ENCODE data around the gene GPATCH8. TPM values are rescaled to one million over a fixed set of nuclear protein-coding genes. Genes with fewer than 3 reads are reported as not detected.

GPATCH8 gene
- total RNA-seq, 4 donors from 2014 or later, result 14.5 to 53.1 (median 31.2) TPM

DNA sequence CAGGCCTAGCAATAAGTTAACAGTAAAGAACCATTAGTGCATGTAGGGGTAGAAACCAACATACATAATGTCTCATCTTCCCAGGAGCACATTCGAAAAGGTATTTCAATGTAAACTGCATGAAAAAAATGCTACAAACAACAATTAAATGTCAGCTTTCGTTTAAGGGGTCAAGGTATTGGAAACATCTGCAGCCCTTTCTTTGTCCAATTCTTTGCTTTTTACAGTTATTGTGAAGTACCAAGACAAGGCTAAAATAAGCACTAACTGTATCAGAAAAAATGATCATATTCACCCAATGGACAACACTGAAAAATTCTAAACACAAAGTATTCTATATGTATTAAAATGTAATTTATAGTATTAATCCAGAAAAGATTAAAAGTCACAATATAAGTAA, 37.9 kb downstream of the GPATCH8 start:
- Histone ChIP-seq H3K36me3 (no peaks in the 10 kb centered on the region), H3K9me3 (no peaks in the 10 kb centered on the region), H3K27ac (no peak overlapping the region), H3K4me3 (no peak overlapping the region), H3K27me3 (no peaks in the 10 kb centered on the region), H3K4me1 (peaks cover 3 to 19% (median 16%) of the 10 kb centered on the region in 4 donors)
- in situ Hi-C loops (cut with MboI; ENCODE audit: low pct_ligation_motif_present in 1 of 4, low pct_unique_long_range_greater_than_20kb in 1 of 4, low sequenced_read_pairs in 3 of 4), result no loop called here
- TF ChIP-seq POLR2A (IDR thresholded peaks at IDR 0.05) (no peak), POLR2AphosphoS5 (IDR thresholded peaks at IDR 0.05) (no peak), EP300 (IDR thresholded peaks at IDR 0.05; ENCODE audit: low read depth) (no peak)
- TF ChIP-seq, protein P1, sequence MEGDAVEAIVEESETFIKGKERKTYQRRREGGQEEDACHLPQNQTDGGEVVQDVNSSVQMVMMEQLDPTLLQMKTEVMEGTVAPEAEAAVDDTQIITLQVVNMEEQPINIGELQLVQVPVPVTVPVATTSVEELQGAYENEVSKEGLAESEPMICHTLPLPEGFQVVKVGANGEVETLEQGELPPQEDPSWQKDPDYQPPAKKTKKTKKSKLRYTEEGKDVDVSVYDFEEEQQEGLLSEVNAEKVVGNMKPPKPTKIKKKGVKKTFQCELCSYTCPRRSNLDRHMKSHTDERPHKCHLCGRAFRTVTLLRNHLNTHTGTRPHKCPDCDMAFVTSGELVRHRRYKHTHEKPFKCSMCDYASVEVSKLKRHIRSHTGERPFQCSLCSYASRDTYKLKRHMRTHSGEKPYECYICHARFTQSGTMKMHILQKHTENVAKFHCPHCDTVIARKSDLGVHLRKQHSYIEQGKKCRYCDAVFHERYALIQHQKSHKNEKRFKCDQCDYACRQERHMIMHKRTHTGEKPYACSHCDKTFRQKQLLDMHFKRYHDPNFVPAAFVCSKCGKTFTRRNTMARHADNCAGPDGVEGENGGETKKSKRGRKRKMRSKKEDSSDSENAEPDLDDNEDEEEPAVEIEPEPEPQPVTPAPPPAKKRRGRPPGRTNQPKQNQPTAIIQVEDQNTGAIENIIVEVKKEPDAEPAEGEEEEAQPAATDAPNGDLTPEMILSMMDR (IDR thresholded peaks at IDR 0.05), result no peak
- DNase-seq, result no peak
- intact Hi-C loops (cut with DNase I; ENCODE audit: low total_unique reads), result no loop called here
- 92% methylated on average over 2 of the region's 2 CpGs for WGBS, 2 donors (ENCODE audit: low coverage in 1 of 2)

DNA sequence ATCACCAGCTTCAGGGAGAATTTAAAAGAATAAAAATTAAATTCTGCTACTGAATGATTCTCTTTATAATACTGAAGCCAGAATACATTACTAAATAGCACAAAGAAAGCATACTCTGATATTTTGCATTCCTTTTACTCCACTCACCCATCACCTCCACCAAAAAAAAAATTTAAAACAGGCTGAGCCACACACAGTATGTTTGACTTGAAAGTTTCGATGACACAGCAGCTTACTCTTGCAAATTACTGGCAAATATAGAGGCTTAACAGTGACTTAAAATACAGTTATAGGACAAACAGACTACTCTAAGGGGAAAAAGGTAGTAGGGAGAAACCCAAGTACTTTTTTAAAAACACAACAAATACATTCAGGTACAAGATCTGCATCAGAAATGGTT, 39.2 kb downstream of the GPATCH8 start:
- TF ChIP-seq POLR2AphosphoS5 (IDR thresholded peaks at IDR 0.05) (no peak), EP300 (IDR thresholded peaks at IDR 0.05; ENCODE audit: low read depth) (no peak), POLR2A (IDR thresholded peaks at IDR 0.05) (no peak)
- TF ChIP-seq, protein P1 (IDR thresholded peaks at IDR 0.05), result no peak
- Histone ChIP-seq H3K36me3 (no peaks in the 10 kb centered on the region), H3K4me1 (peaks cover 3 to 19% (median 16%) of the 10 kb centered on the region in 4 donors), H3K9me3 (no peaks in the 10 kb centered on the region), H3K4me3 (no peak overlapping the region), H3K27ac (no peak overlapping the region), H3K27me3 (no peaks in the 10 kb centered on the region)
- in situ Hi-C loops (cut with MboI; ENCODE audit: low pct_ligation_motif_present in 1 of 4, low pct_unique_long_range_greater_than_20kb in 1 of 4, low sequenced_read_pairs in 3 of 4), result no loop called here
- WGBS, 2 donors (ENCODE audit: low coverage in 1 of 2), result 50 to 81% methylated on average over 1 of the region's 1 CpG
- DNase-seq, result no peak
- intact Hi-C loops (cut with DNase I; ENCODE audit: low total_unique reads), result no loop called here

DNA sequence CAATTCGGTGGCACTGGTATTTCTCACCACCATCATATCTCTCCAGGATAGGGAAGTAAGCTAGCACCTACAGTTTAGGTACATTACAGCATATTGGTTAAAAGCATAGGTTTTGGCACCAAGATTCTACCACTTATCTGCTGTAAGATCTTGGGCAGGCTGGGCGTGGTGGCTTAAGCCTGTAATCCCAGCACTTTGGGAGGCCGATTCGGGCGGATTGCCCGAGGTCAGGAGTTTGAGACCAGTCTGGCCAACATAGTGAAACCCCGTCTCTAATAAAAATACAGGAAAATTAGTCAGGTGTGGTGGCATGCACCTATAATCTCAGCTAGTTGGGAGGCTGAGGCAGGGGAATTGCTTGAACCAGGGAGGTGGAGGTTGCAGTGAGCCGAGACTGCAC, 51.4 kb downstream of the GPATCH8 start:
- no peak for DNase-seq
- Histone ChIP-seq H3K4me3 (no peak overlapping the region), H3K4me1 (no peaks in the 10 kb centered on the region), H3K27ac (no peak overlapping the region), H3K36me3 (no peaks in the 10 kb centered on the region), H3K9me3 (no peaks in the 10 kb centered on the region), H3K27me3 (no peaks in the 10 kb centered on the region)
- WGBS, 2 donors (ENCODE audit: low coverage in 1 of 2), result 92 to 100% methylated on average over 1 to 8 of the region's 8 CpGs
- TF ChIP-seq, protein P1 (IDR thresholded peaks at IDR 0.05), result no peak
- TF ChIP-seq POLR2AphosphoS5 (IDR thresholded peaks at IDR 0.05) (no peak), EP300 (IDR thresholded peaks at IDR 0.05; ENCODE audit: low read depth) (no peak)
- in situ Hi-C loops (cut with MboI; ENCODE audit: low pct_ligation_motif_present in 1 of 4, low pct_unique_long_range_greater_than_20kb in 1 of 4, low sequenced_read_pairs in 3 of 4) (no loop called here), intact Hi-C loops (cut with DNase I; ENCODE audit: low total_unique reads) (no loop called here)

DNA sequence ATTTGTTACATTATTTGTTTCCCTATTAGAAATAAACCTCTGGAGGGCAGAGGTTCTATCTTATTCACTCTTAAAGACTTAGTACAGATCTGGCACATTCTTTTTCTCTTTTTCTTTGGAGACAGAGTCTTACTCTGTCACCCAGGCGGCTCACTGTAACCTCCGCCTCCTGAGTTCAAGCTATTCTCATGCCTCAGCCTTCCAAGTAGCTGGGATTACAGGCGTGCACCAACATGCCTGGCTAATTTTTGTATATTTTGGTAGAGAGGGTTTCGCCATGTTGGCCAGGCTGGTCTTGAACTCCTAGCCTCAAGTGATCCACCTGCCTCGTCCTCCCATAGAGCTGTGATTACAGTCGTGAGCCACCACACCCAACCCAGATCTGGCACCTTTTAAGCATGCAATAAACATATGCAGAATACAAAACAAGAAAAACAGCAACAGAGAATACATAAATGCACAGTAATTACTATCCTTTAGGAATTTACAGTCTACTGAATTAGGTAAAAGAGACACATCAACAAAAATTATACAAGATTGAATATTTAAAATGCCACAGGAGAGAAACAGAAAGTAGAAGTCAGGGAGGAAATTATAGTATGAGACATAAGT, 52.1 kb downstream of the GPATCH8 start:
- in situ Hi-C loops (cut with MboI; ENCODE audit: low pct_ligation_motif_present in 1 of 4, low pct_unique_long_range_greater_than_20kb in 1 of 4, low sequenced_read_pairs in 3 of 4), result no loop called here
- Histone ChIP-seq H3K9me3 (no peaks in the 10 kb centered on the region), H3K4me3 (no peak overlapping the region), H3K27me3 (no peaks in the 10 kb centered on the region), H3K27ac (no peak overlapping the region), H3K36me3 (no peaks in the 10 kb centered on the region), H3K4me1 (no peaks in the 10 kb centered on the region)
- 65% methylated on average over 5 to 6 of the region's 6 CpGs for WGBS, 2 donors (ENCODE audit: low coverage in 1 of 2)
- intact Hi-C loops (cut with DNase I; ENCODE audit: low total_unique reads), result no loop called here
- no peak for DNase-seq
- TF ChIP-seq EP300 (IDR thresholded peaks at IDR 0.05; ENCODE audit: low read depth), result no peak
- no peak for TF ChIP-seq POLR2A (IDR thresholded peaks at IDR 0.05)
- TF ChIP-seq, protein P1 (IDR thresholded peaks at IDR 0.05), result no peak
- no peak for TF ChIP-seq POLR2AphosphoS5 (IDR thresholded peaks at IDR 0.05)

All from transverse colon (tissue), 4 donors.